Tibial artery (tissue), 4 donors: ENCODE results near the gene PALS2.

Experiments
- DNase-seq, 2 donors: peaks; one replicate each; pipeline ENCODE4 v3.0.0-alpha.2; 2019
- H3K27ac ChIP-seq, 2 donors: fragments of 200-600 bp; sonication (generic) in 1 of 2; 1 replicate in 1 of 2; 2 replicates in 1 of 2; pipeline ENCODE4 v1.5.1; 2018 to 2019; ENCODE audit warnings: mild to moderate bottlenecking in 1 of 2
- H3K27me3 ChIP-seq, 2 donors: fragments of 200-600 bp; sonication (generic) in 1 of 2; one replicate each; pipeline versions ENCODE4 v1.5.1 to v1.6.0; 2016 to 2019
- H3K36me3 ChIP-seq, 3 donors: fragments of 200-600 bp; sonication (generic) in 2 of 3; one replicate each; pipeline ENCODE4 v1.5.1; 2016 to 2019; ENCODE audit warnings: mild to moderate bottlenecking in 2 of 3
- H3K4me1 ChIP-seq, 4 donors: fragments of 200-600 bp; sonication (generic) in 2 of 4; 1 replicate in 3 of 4; 2 replicates in 1 of 4; pipeline ENCODE4 v1.5.1; 2016 to 2019
- H3K4me3 ChIP-seq, 2 donors: fragments of 200-600 bp; sonication (generic) in 1 of 2; 1 replicate in 1 of 2; 2 replicates in 1 of 2; pipeline ENCODE4 v1.5.1; 2018 to 2019; ENCODE audit warnings: mild to moderate bottlenecking in 2 of 2
- H3K9me3 ChIP-seq, 3 donors: fragments of 200-600 bp; sonication (generic) in 1 of 3; one replicate each; pipeline ENCODE4 v1.5.1; 2016 to 2019
- intact Hi-C: fragments of 100-400 bp; cut with DNase I; formaldehyde crosslinking; loops from one replicate; pipeline ENCODE4 v1.15.0; 2023; ENCODE audit warnings: low total_unique reads
- TF ChIP-seq, protein P1 (sequence below), 2 experiments: fragments of 200-600 bp in 1 of 2; fragments of 450-650 bp in 1 of 2; IDR thresholded peaks; one replicate each; pipeline ENCODE4 v1.5.1; 2017 to 2019; ENCODE audit warnings: antibody characterized with exemption in 2 of 2, mild to moderate bottlenecking in 1 of 2, moderate library complexity in 1 of 2

Gene PALS2

DNA sequence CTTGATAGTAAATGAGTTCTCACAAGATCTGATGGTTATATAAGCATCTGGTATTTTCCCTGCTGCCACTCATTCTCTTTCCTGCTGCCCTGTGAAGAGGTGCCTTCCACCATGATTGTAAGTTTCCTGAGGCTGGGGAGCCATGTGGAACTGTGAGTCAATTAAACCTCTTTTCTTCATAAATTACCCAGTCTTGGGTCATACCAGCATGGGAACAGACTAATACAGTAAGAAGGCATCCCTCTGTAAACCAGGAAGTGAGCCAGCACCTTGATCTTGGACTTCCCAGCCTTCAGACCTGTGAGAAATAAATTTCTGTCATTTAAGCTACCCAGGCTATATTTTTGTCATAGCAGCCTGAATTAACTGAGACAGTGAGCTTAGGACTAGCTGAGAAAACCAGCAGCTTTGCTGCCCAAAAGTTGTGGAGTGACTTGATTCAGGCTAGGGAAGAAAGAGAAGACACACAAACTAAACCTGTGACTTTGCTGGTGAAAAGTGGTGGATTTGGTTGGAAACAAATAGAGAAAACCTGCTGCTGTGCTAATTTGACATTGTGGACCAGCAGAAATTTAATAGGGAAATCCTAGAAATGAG is 29.7 kb downstream of the PALS2 start:
- Histone ChIP-seq H3K36me3 (no peaks in the 10 kb centered on the region), H3K4me1 (no peaks in the 10 kb centered on the region), H3K9me3 (no peaks in the 10 kb centered on the region), H3K4me3 (no peak overlapping the region), H3K27me3 (no peaks in the 10 kb centered on the region), H3K27ac (no peak overlapping the region)
- no peak for DNase-seq
- TF ChIP-seq, protein P1, sequence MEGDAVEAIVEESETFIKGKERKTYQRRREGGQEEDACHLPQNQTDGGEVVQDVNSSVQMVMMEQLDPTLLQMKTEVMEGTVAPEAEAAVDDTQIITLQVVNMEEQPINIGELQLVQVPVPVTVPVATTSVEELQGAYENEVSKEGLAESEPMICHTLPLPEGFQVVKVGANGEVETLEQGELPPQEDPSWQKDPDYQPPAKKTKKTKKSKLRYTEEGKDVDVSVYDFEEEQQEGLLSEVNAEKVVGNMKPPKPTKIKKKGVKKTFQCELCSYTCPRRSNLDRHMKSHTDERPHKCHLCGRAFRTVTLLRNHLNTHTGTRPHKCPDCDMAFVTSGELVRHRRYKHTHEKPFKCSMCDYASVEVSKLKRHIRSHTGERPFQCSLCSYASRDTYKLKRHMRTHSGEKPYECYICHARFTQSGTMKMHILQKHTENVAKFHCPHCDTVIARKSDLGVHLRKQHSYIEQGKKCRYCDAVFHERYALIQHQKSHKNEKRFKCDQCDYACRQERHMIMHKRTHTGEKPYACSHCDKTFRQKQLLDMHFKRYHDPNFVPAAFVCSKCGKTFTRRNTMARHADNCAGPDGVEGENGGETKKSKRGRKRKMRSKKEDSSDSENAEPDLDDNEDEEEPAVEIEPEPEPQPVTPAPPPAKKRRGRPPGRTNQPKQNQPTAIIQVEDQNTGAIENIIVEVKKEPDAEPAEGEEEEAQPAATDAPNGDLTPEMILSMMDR (IDR thresholded peaks at IDR 0.05), result no peak
- intact Hi-C loops, result no loop called here

DNA sequence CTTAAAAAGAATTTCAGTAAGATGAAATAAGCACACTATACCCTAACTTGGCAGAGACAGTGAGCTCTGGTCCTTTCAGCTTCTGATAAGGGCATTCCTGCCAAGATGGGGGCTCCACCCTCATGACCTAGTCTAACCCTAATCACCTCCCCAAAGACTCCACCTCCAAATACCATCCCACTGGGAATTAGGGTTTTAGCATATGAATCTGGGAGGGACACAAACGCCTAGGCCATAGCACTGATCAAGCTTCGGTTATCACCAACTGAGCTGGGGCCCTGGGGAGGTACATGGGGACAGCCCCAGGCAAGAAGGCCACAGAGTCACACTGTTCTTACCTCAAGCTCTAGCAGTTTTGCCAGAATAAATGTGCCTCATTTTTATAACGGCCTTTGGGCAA is 31.4 kb downstream of the PALS2 start:
- intact Hi-C loops, result no loop called here
- Histone ChIP-seq H3K9me3 (no peaks in the 10 kb centered on the region), H3K36me3 (no peaks in the 10 kb centered on the region), H3K27me3 (no peaks in the 10 kb centered on the region), H3K4me3 (no peak overlapping the region), H3K4me1 (no peaks in the 10 kb centered on the region), H3K27ac (no peak overlapping the region)
- no peak for DNase-seq
- TF ChIP-seq, protein P1 (IDR thresholded peaks at IDR 0.05), result no peak

DNA sequence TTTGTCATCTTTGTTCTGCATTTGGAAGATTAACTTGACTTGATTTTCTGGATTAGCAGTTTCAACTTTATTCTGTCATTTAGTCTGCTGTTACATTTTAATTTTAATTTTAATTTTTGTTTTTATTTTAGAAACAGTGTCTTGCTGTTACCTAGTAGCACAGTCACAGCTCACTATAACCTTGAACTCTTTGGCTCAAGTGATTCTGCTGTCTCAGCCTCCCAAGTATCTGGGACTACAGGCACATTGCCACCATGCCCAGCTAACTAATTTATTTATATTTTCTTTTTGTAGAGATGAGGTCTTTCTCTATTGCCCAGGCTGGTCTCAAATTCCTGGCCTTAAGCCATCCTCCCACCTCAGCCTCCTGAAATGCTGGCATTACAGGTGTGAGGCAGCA is 35.3 kb downstream of the PALS2 start:
- no peaks in the 10 kb centered on the region for H3K4me1 ChIP-seq
- TF ChIP-seq, protein P1 (IDR thresholded peaks at IDR 0.05), result no peak
- DNase-seq, result no peak
- no peaks in the 10 kb centered on the region for H3K27me3 ChIP-seq
- H3K9me3 ChIP-seq, result no peaks in the 10 kb centered on the region
- H3K4me3 ChIP-seq, result no peak overlapping the region
- H3K27ac ChIP-seq, result no peak overlapping the region
- intact Hi-C loops, result no loop called here
- no peaks in the 10 kb centered on the region for H3K36me3 ChIP-seq

DNA sequence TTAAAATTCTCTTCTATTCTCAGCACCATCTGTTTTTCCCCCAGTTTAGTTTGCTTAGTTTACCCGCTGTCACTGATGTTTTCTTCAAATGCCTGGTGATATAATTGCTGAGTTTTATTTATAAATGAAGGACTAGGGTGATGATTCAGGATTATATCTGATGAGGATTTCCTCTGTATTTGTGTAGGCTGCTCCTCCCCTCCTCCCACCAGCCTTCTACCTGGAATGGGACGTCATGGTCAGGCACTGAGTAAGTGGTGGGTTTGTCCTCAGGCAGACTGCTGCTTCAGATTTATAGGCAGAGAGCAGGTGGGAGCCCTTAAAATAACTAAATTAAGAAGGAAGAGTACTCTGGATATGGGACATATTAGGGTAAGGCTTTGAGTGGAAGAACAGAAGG is 35.8 kb downstream of the PALS2 start:
- Histone ChIP-seq H3K9me3 (no peaks in the 10 kb centered on the region), H3K4me1 (no peaks in the 10 kb centered on the region), H3K27me3 (no peaks in the 10 kb centered on the region), H3K27ac (no peak overlapping the region), H3K4me3 (no peak overlapping the region), H3K36me3 (no peaks in the 10 kb centered on the region)
- TF ChIP-seq, protein P1 (IDR thresholded peaks at IDR 0.05), result no peak
- intact Hi-C loops, result no loop called here
- no peak for DNase-seq

DNA sequence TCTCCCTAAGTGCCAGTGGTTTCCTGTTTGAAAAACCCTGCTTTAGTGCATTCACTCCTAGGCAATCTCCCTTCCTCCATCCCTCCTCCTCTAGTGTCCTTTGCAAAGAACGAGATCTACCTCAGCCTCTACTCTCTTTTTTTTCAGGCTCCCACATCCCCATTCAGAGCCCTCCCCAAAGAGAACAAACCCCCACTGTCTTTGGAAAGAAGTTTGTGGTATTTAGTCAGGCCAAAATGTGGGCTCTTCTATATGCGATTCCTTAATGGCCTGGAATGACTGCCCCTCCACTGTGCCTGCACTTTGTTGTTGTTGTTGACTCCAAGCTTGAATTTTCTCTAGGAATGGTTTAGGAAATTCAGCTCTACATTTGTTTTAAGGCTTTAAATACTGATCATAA is 36.3 kb downstream of the PALS2 start:
- Histone ChIP-seq H3K4me3 (no peak overlapping the region), H3K4me1 (no peaks in the 10 kb centered on the region), H3K27me3 (no peaks in the 10 kb centered on the region), H3K27ac (no peak overlapping the region), H3K36me3 (no peaks in the 10 kb centered on the region), H3K9me3 (no peaks in the 10 kb centered on the region)
- no peak for DNase-seq
- intact Hi-C loops, result no loop called here
- TF ChIP-seq, protein P1 (IDR thresholded peaks at IDR 0.05), result no peak

DNA sequence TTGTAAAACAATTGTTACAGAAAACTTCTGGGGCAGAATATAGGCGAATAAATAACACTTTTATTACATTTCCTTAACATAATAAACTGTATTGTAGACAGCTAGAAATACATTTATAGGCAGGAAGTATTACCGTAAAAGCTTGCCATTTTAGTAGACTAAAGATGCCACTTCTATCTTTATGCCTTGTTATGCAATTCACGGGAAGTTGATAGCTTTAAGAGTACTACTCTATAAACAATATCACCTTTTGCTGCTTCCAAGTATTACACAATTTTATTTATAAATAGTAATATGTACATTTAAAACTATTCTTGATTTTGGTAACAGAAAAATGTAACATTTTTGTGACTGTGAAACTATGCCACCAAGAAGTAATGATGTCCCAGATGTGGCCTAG is 37.9 kb downstream of the PALS2 start:
- no peaks in the 10 kb centered on the region for H3K4me1 ChIP-seq
- DNase-seq, result no peak
- H3K27ac ChIP-seq, result no peak overlapping the region
- intact Hi-C loops, result no loop called here
- no peaks in the 10 kb centered on the region for H3K27me3 ChIP-seq
- TF ChIP-seq, protein P1 (IDR thresholded peaks at IDR 0.05), result no peak
- peaks cover 0 to 3% (median 0%) of the 10 kb centered on the region in 3 donors for H3K9me3 ChIP-seq
- H3K4me3 ChIP-seq, result no peak overlapping the region
- H3K36me3 ChIP-seq, result no peaks in the 10 kb centered on the region
